Panc1 (cell line): Measurements from ENCODE around the gene SETD6.

Experiments used
- CTCF ChIP-seq: fragments of 450-650 bp; IDR thresholded peaks from 2 replicates; pipeline ENCODE4 v1.5.1; 2017; ENCODE audit warnings: mild to moderate bottlenecking
- POLR2AphosphoS5 ChIP-seq: IDR thresholded peaks from 2 replicates; pipeline ENCODE4 v1.6.1; 2012; ENCODE audit warnings: mild to moderate bottlenecking, low read depth, low read length, moderate library complexity
- REST ChIP-seq, 2 experiments: IDR thresholded peaks; 2 replicates each; pipeline ENCODE4 v1.6.1; 2011 to 2012; ENCODE audit warnings: low read depth in 2 of 2, control low read depth in 1 of 2, low read length in 1 of 2, mild to moderate bottlenecking in 1 of 2, moderate library complexity in 1 of 2; ENCODE audit not compliant: insufficient read depth in 1 of 2
- SIN3A ChIP-seq: IDR thresholded peaks from 2 replicates; pipeline ENCODE4 v1.6.1; 2012; ENCODE audit warnings: low read depth, mild to moderate bottlenecking, low read length, moderate library complexity, borderline replicate concordance; ENCODE audit not compliant: insufficient read depth
- TCF7L2 ChIP-seq: IDR thresholded peaks from 2 replicates; pipeline ENCODE4 v1.6.1; 2011; ENCODE audit warnings: mild to moderate bottlenecking, low read depth, low read length, inconsistent platforms

GRCh38 chr16:58518980-58519368 is 3.7 kb downstream of the SETD6 start:
- TF ChIP-seq CTCF (no peak), POLR2AphosphoS5 (no peak), TCF7L2 (no peak), SIN3A (no peak), REST (IDR thresholded peaks at IDR 0.05; ENCODE audit: insufficient read depth in 1 of 2, low read depth in 2 of 2, low read length in 1 of 2) (no peak)
